ACC112 (cell line): ENCODE data around the gene PARP15.

Experiments used
- H2AFZ ChIP-seq: fragments of 200-600 bp; sonication (generic); one replicate; pipeline ENCODE4 v1.6.0; 2017; ENCODE audit warnings: antibody characterized with exemption, low read length; ENCODE audit not compliant: unreplicated experiment
- H3K27ac ChIP-seq: fragments of 200-600 bp; sonication (generic); 2 replicates; pipeline ENCODE4 v1.5.1; 2014; ENCODE audit warnings: low read depth, mild to moderate bottlenecking, antibody characterized with exemption, low read length, moderate library complexity
- H3K27me3 ChIP-seq: fragments of 200-600 bp; sonication (generic); 2 replicates; pipeline ENCODE4 v1.6.1; 2014; ENCODE audit warnings: mild to moderate bottlenecking, antibody characterized with exemption, low read length, moderate library complexity, mixed read lengths; ENCODE audit not compliant: insufficient read depth
- H3K36me3 ChIP-seq: fragments of 200-600 bp; sonication (generic); 2 replicates; pipeline ENCODE4 v1.6.1; 2016; ENCODE audit warnings: mild to moderate bottlenecking, antibody characterized with exemption, low read length, moderate library complexity, mixed read lengths; ENCODE audit not compliant: insufficient read depth
- H3K4me1 ChIP-seq: fragments of 200-600 bp; sonication (generic); one replicate; pipeline ENCODE4 v1.6.1; 2016; ENCODE audit warnings: low read length, mixed read lengths; ENCODE audit not compliant: insufficient read depth, unreplicated experiment, control insufficient read depth
- H3K4me3 ChIP-seq: fragments of 200-600 bp; sonication (generic); 2 replicates; pipeline ENCODE4 v1.5.1; 2014; ENCODE audit warnings: mild to moderate bottlenecking, low read depth, low read length
- H3K79me2 ChIP-seq: fragments of 200-600 bp; sonication (generic); one replicate; pipeline ENCODE4 v1.6.0; 2016; ENCODE audit warnings: low read length; ENCODE audit not compliant: control insufficient read depth, unreplicated experiment, insufficient read depth

Gene PARP15

DNA sequence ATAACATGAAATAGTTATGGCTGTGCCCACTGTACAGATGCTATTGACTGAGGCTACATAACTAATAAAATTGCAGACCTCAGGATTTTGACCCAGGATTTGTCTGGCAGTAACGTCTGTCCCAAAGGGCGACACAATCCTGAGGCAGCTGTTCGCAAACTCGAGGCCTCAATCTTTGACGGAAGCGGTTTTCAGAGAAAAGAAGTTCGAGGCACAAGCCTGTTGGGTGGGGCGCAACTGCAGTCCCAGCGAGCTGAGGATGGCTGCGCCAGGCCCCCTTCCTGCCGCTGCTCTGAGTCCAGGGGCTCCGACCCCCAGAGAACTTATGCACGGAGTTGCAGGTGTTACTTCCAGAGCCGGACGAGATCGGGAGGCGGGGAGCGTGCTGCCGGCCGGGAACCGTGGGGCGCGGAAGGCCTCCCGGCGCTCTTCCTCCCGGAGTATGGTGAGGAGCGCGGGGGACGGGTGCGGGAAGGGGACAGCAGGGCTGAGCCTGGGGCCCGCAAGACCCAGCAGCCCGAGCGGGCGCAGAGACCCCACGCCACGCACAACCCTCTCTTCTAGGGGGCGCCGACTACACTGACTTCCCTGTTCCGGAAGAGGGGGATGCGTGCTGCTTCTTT, at the start of gene PARP15:
Gene PARP15, plus strand, starts transcription at position 242 of the 623 bp plus-strand sequence. Its CDS starts 18 bp downstream, at position 260.
- Histone ChIP-seq H3K79me2 (no peaks in the 10 kb centered on the region), H3K27ac (no peak within 1 kb of the TSS), H2AFZ (peak within 1 kb of the TSS; percentile 100), H3K4me1 (peaks cover 21% of the 10 kb centered on the region), H3K4me3 (peak within 1 kb of the TSS; percentile 84), H3K36me3 (0 out of 2 replicates have a peak, but pooled peaks cover 3% of the 10 kb centered on the region), H3K27me3 (no peaks in the 10 kb centered on the region)

DNA sequence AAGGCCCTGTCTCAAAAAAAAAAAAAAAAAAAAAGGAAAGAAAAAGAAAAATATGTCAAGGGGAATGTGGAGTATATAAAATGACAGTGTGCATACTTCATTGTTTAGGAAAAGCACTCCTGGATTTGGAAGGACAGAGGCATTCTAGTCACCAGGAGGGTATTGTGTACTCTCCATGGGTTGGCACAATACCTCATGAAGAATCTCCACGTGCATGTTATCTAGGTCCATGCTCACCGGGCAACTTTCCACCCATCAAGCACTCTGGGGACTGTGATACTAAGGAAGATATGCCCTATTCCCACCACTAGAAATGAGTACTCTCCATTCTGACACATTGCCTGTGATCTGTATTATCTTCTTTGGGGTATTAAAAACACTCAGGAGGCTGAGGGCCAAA, 47.3 kb upstream of the PARP15 start:
- Histone ChIP-seq H3K36me3 (peaks cover 49% of the 10 kb centered on the region), H3K79me2 (no peaks in the 10 kb centered on the region), H3K27ac (no peak overlapping the region), H3K4me3 (no peak overlapping the region), H3K4me1 (peaks cover 15% of the 10 kb centered on the region), H2AFZ (no peak overlapping the region), H3K27me3 (no peaks in the 10 kb centered on the region)

DNA sequence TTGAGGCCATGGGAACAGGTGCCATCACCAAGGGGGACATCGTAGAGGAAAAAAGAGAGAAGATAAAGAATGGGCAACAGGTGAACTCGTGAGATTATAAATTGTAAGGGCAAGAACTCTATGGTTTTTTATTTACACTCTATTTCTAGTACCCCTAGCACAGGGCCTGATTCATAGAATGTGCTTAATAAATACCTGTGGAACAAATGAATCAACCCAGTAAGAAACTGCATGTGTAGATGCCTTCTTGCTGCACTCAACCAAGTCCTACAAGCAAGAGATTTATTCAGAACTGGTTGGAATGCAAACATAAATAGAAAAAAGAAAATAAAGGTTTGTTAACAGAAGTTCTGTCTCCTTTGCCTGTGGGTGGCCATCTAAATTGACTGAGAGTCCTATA, 44.0 kb upstream of the PARP15 start:
- Histone ChIP-seq H3K27me3 (no peaks in the 10 kb centered on the region), H2AFZ (no peak overlapping the region), H3K4me3 (no peak overlapping the region), H3K79me2 (no peaks in the 10 kb centered on the region), H3K27ac (no peak overlapping the region), H3K36me3 (peaks cover 60% of the 10 kb centered on the region), H3K4me1 (peaks cover 15% of the 10 kb centered on the region)

DNA sequence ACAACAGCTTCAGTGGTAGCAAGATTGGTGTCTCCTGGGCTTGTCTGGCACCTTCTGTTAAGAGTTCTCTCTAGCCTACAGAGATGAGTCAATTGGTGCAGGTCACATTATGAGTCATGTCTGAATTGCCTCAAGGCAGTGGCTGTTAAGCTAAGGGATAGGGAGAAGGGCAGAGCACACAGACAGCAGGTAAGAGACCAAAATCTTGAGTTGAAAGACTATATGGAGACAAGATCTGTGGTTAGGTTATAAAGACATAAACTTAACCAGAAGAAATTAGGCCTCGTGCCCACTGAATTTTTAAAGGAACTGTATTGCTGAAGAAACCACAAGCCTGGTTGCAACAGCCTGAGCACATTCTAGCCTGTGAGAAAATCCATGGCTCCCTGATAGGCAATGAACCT, 43.5 kb upstream of the PARP15 start:
- H3K4me3 ChIP-seq = no peak overlapping the region
- no peak overlapping the region for H3K27ac ChIP-seq
- H3K79me2 ChIP-seq = no peaks in the 10 kb centered on the region
- H2AFZ ChIP-seq = no peak overlapping the region
- peaks cover 62% of the 10 kb centered on the region for H3K36me3 ChIP-seq
- peaks cover 15% of the 10 kb centered on the region for H3K4me1 ChIP-seq
- H3K27me3 ChIP-seq = no peaks in the 10 kb centered on the region

DNA sequence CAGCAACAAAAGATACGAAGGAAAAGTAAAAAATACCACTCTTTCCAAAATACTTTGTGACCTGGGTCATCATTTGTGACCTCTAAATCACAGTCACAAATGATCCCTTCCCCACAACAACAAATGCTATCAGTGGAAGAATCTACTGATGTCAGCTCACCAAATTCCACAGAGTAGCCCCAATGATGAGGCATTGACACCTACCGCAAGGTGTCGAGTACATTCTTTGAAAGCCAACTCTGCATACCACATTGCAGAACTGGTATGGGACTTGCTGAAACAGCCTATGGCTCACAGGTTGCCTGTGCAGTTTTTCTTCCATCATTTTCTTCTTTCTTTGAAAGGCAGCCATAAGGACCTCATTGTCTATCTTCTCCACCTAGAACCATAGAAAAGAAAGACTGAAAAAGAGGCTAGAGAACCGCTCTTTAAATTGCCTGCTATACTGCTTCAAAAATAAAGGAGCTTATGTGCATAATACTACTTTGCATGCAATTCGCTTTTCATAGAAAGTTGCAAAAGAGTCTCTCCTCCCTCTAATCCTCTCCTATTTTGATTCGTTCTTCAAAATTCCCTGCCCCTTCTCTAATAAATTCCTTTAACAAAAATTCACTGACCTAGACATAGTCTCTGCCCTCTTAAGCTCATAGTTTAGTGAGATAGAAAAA, 41.4 kb upstream of the PARP15 start:
- H3K4me3 ChIP-seq = no peak overlapping the region
- peaks cover 68% of the 10 kb centered on the region for H3K36me3 ChIP-seq
- no peak overlapping the region for H2AFZ ChIP-seq
- H3K79me2 ChIP-seq = peaks cover 3% of the 10 kb centered on the region
- H3K4me1 ChIP-seq = peaks cover 15% of the 10 kb centered on the region
- H3K27me3 ChIP-seq = no peaks in the 10 kb centered on the region
- H3K27ac ChIP-seq = no peak overlapping the region

- Histone ChIP-seq H3K4me1 (peaks cover 15% of the 10 kb centered on the region), H3K79me2 (peaks cover 3% of the 10 kb centered on the region), H3K27ac (no peak overlapping the region), H3K27me3 (no peaks in the 10 kb centered on the region), H3K4me3 (no peak overlapping the region), H3K36me3 (peaks cover 65% of the 10 kb centered on the region), H2AFZ (no peak overlapping the region)
Observed at GRCh38 chr3:122536632-122537001, 40.8 kb upstream of the PARP15 start.

GRCh38 chr3:122538956-122539490, 38.4 kb upstream of the PARP15 start:
- peaks cover 3% of the 10 kb centered on the region for H3K79me2 ChIP-seq
- H2AFZ ChIP-seq = no peak overlapping the region
- no peaks in the 10 kb centered on the region for H3K27me3 ChIP-seq
- no peak overlapping the region for H3K27ac ChIP-seq
- H3K4me1 ChIP-seq = peaks cover 5% of the 10 kb centered on the region
- H3K4me3 ChIP-seq = no peak overlapping the region
- peaks cover 49% of the 10 kb centered on the region for H3K36me3 ChIP-seq

DNA sequence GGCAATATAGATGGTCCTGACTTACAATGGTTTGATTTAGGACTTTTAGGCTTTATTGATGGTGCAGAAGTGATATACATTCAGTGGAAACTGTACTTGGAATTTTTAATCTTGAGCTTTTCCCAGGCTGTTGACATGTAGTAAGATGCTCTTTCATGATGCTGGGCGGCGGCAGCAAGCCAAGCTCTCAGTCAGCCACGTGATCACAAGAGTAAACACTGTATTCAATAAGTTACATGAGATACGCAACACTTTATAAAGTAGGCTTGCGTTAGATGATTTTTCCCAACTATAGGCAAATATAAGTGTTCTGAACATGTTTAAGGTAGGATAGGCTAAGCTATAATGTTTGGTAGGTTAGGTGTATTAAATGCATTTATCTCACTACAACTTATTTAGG, 31.3 kb upstream of the PARP15 start:
- peaks cover 4% of the 10 kb centered on the region for H3K79me2 ChIP-seq
- H3K4me3 ChIP-seq = no peak overlapping the region
- no peak overlapping the region for H2AFZ ChIP-seq
- H3K27me3 ChIP-seq = no peaks in the 10 kb centered on the region
- H3K36me3 ChIP-seq = peaks cover 55% of the 10 kb centered on the region
- H3K4me1 ChIP-seq = no peaks in the 10 kb centered on the region
- H3K27ac ChIP-seq = no peak overlapping the region

DNA sequence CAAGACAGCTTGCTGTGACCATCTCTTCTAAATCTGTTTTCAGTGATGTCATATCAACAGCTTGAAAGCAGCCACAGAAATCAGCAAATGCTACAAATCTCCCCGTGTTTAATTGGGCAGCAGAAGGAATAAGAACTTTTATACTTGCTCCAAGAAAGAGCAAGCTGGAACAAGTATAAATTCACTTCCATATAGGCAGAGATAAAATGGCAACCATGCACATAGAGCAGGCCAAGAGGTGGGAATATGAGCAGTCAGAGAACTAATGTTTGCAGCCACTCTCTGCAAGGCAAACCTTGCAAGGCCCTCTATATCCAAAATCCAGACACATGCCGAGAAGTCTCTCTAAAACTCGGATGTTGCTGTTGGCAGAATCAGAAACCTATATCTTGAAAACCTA, 29.4 kb upstream of the PARP15 start:
- no peak overlapping the region for H3K4me3 ChIP-seq
- no peak overlapping the region for H2AFZ ChIP-seq
- peaks cover 4% of the 10 kb centered on the region for H3K79me2 ChIP-seq
- no peaks in the 10 kb centered on the region for H3K4me1 ChIP-seq
- H3K36me3 ChIP-seq = peaks cover 71% of the 10 kb centered on the region
- H3K27ac ChIP-seq = no peak overlapping the region
- no peaks in the 10 kb centered on the region for H3K27me3 ChIP-seq

- no peak overlapping the region for H2AFZ ChIP-seq
Observed at GRCh38 chr3:122548619-122549018, 28.8 kb upstream of the PARP15 start.

DNA sequence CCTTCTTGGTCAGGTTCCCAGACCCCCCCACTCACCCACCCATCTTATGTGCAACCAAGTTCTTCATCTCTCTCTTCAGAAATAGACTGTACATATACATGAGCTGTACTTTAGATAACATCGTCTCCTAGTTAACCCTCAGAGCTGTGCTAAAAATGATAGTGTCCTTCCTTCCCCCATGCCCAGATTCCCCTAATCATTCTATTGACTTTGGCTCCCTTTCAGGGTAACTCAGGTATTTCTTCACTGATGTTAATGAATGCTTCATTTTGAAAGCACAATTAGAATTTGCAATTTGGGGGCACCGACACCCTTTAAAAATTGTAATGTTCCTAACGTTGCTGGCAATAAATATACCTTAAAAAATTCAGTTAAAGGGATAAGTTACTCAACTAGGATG, 24.3 kb upstream of the PARP15 start:
- H3K36me3 ChIP-seq = peaks cover 70% of the 10 kb centered on the region
- H2AFZ ChIP-seq = no peak overlapping the region
- no peak overlapping the region for H3K4me3 ChIP-seq
- H3K79me2 ChIP-seq = peaks cover 13% of the 10 kb centered on the region
- H3K27me3 ChIP-seq = no peaks in the 10 kb centered on the region
- H3K4me1 ChIP-seq = peaks cover 11% of the 10 kb centered on the region
- no peak overlapping the region for H3K27ac ChIP-seq

More at GRCh38 chr3:122548619-122549018, 28.8 kb upstream of the PARP15 start:
- Histone ChIP-seq H3K4me1 (no peaks in the 10 kb centered on the region), H3K27me3 (no peaks in the 10 kb centered on the region), H3K79me2 (peaks cover 4% of the 10 kb centered on the region), H3K36me3 (peaks cover 74% of the 10 kb centered on the region), H3K4me3 (no peak overlapping the region), H3K27ac (no peak overlapping the region)
